GM19455 (cell line): ENCODE results near the gene SLX4.
"Not testable (repeated sequence)": the region's sequence is repeated elsewhere in the genome, so short reads cannot be mapped to it uniquely, and the experiment has no call there.

Source experiments
- ATAC-seq: cut with Tn5 transposase; IDR thresholded peaks from one replicate; pipeline ENCODE4 v1.9.1; 2021; ENCODE audit not compliant: unreplicated experiment

Gene SLX4, protein sequence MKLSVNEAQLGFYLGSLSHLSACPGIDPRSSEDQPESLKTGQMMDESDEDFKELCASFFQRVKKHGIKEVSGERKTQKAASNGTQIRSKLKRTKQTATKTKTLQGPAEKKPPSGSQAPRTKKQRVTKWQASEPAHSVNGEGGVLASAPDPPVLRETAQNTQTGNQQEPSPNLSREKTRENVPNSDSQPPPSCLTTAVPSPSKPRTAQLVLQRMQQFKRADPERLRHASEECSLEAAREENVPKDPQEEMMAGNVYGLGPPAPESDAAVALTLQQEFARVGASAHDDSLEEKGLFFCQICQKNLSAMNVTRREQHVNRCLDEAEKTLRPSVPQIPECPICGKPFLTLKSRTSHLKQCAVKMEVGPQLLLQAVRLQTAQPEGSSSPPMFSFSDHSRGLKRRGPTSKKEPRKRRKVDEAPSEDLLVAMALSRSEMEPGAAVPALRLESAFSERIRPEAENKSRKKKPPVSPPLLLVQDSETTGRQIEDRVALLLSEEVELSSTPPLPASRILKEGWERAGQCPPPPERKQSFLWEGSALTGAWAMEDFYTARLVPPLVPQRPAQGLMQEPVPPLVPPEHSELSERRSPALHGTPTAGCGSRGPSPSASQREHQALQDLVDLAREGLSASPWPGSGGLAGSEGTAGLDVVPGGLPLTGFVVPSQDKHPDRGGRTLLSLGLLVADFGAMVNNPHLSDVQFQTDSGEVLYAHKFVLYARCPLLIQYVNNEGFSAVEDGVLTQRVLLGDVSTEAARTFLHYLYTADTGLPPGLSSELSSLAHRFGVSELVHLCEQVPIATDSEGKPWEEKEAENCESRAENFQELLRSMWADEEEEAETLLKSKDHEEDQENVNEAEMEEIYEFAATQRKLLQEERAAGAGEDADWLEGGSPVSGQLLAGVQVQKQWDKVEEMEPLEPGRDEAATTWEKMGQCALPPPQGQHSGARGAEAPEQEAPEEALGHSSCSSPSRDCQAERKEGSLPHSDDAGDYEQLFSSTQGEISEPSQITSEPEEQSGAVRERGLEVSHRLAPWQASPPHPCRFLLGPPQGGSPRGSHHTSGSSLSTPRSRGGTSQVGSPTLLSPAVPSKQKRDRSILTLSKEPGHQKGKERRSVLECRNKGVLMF (N-terminal part only)

DNA sequence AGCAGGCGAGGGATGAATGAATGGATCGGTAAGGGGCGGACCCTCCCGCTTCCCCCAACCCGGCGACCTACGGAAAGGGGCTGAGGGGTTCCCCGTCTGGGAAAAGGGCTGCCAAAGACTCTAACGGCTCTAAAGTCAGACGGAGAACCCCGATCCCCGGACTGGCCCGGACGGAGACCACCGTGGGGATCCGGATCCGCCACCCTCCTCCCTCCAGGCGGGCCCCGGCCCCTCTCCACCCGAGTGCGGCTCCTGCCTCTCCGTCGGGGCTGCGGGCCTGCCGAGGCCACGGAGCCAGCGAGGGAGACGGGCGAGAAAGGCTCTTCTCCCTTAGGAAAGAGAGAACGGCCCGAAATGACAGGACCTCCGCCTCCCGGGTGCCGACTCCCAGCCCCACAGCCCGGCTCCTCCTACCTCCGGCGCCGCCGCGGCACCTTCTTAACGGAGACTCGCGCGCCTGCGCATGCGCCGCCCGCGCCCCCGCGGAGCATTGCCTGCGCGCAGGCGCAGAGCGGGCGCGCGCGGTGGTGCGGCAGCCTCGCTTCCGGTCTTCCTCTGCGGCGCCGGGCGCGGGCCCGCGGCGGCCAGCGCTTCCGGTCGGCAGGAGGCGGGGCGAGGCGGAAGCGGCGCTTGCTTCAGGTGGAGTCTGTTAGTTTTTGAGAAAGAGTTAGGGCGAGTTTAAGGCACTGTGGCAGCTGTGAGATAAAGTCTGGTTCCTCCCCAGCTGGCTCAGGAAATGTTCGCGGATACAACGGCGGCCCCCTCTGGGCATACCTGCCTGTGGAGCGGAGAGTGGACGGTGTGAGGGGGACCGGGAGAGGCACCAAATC, at the start of gene SLX4:
Gene SLX4 (minus strand): TSS at position 461 of the 830 bp plus-strand sequence. CDS start 2,642 bp downstream, outside the sequence.
- peak; percentile 73 for ATAC-seq

DNA sequence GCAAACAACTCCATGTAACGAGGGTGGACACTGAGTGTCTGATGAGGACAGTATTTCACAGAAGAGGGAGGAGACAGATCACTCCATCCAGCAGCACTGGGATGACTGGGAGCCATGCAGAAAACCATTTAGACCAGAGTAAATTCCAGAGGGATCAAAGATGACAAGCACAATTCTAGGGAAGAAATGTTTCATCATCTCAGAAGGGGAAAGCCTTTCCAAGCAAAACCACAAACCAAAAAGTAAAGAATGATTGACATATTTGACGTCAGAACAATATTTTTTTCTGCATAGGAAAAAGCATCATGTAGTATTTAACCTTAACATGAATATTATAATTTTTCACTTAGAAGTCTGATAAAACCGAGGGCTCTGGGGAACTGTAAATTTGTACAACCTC, 47.8 kb upstream of the SLX4 start:
- no peak for ATAC-seq

DNA sequence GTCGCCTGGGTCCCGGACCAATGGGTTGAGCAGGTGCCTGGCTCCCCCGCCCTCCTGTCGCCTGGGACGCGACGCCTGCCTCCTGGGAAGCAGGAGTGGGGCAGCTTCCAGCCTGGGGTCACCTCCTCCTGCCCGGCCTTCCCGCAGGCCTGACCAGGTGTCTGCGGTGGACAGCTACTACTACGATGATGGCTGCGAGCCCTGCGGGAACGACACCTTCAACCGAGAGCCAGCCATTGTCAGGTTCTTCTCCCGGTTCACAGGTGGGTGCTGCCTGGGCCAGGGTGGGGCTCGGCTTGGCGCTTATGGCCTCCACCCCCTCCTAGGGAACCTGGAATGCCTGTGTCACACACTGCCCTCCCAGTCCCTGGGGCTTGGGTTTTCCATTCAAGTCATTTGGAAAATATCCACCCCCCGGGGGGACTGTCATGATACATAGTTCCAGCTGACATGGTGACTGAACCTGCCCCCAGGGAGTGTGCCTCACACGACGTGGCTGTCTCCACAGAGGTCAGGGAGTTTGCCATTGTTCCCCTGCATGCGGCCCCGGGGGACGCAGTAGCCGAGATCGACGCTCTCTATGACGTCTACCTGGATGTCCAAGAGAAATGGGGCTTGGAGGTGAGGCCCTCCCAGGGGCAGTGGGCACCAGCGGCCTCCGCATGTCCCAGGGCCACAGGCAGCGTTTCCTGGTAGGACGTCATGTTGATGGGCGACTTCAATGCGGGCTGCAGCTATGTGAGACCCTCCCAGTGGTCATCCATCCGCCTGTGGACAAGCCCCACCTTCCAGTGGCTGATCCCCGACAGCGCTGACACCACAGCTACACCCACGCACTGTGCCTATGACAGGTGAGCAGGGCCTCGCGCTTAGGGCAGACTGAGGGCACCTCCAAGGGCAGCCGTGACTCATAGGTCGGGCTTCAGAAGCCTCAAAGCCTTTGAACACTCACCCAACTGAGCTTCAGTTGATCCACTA, 45.4 kb upstream of the SLX4 start:
- no peak for ATAC-seq

DNA sequence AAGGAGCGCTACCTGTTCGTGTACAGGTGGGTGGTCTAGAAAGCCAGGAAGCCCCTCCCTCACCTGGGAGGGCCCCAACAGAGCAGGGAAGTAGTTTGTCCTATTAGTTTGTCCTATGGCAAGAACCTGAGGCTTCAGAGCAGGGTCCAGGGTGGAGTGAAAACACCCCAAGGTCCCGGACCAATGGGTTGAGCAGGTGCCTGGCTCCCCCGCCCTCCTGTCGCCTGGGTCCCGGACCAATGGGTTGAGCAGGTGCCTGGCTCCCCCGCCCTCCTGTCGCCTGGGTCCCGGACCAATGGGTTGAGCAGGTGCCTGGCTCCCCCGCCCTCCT, 44.7 kb upstream of the SLX4 start:
- not testable (repeated sequence) for ATAC-seq

DNA sequence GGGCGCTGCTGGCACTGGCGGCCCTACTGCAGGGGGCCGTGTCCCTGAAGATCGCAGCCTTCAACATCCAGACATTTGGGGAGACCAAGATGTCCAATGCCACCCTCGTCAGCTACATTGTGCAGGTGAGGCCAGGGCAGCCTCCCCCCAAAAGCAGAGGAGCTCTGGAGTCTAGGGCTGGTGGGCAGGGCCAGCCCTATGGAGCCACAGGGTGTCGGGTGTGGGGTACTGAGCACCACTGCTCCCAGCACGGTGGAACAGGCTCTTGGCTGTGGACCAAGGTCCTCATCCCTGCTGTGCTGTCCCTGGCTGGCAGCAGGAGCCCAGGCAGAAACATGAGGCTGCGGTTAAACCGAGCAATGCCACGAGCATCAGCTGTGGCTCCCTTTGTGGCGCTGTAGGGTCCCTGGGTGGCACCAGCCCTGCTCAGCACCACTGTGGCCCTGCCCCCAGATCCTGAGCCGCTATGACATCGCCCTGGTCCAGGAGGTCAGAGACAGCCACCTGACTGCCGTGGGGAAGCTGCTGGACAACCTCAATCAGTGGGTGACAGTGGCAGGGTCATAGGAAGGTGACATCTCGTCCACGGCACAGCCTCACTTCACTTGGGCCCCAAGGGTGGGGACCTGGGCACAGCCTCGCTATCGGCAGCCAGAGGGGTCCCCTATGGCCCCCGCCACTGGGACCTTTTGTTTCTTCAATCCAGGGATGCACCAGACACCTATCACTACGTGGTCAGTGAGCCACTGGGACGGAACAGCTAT, 44.2 kb upstream of the SLX4 start:
- ATAC-seq, result no peak

DNA sequence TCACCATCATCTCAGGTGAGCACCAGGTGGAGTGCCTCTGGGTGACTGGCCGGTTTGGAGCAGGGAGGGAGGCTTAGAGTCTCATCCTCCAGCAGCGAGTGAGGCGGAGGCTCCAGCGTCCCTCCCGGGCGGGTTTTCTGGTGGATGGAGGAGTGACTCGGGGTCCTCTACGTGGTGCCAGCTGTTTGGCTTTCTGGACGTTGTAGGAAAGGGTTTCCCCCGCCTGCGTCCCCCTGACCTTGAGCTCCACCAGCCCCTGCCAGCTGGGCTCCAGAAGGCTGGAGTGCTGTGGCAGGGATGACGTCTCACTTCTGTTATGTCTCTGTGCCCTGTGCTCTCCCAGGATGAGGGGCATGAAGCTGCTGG, 43.6 kb upstream of the SLX4 start:
- ATAC-seq, result no peak

DNA sequence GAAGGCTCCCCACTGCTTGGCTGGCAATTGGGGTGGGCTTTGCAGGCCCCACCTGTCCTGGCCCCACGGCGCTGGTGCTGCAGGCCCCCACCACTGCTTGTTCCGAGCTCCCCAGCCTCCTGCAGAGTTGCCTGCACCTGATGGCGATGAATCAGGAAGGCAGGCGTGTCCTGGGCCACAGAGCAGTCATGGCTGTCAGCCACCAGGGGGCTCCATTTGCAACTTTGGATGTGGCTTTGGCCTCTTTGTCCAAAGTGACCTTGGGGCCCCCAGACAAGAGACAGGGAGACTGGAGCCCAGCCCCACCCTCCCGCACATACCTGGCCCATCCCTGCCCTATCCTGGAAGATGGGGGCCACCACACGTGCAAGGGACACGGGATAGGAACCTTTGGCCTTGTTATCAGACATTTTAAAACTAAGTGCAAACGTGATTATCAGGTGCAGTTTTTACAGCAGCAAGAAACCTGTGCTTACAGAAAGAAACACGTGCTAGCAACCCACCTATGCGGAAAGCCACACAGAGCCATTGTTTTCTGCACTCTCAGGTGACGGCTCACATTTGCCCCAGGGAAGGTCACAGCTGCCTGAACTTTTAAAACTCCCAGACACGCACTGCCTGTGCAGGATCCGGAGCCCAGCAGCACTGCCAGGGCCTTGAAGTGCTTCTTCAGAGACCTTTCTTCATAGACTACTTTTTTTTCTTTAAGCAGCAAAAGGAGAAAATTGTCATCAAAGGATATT, 43.0 kb upstream of the SLX4 start, which contains the start of gene DNASE1:
Gene DNASE1 (plus strand): TSS at position 443 of the 743 bp plus-strand sequence. CDS start 683 bp downstream, outside the sequence.
- ATAC-seq, result no peak

DNA sequence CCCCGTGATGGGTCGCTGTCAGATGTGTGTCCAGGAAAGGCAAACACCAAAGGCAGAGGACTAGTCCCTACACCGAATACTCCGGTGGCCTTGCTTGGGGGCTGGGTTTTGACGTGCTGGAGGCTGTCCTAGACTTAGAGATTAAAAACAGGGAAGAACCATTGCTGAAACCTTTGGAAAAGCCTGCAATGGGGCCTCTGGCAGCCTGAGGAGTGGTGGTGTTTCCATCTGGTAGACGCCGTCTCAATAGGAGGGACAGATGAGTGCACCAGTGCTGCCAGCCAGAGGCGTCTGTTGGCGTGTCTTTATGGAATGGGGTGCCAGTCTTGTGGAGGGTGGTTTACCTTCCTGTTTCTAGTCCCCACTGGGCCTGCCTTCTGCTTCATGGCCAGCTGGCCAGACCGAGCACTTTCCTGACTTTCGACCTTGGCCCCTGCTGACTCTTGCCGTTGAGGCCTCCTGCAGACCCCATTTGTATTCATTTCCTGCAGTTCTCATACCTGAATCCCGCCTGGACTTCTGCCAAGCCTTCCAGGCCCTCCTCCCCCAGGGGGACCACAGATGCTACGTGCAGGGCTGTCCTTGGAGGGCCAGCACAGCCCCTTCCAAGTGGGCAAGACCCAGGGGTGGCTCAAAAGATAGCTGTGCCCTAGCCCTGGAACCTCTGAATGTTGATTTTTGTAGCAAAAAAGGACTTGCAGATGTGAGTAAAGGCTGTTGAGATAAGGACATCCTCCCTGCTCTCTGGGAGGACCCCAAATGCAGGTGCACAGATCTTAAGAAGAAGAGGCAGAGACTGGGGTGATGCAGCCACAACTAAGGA, 41.2 kb upstream of the SLX4 start:
- no peak for ATAC-seq

DNA sequence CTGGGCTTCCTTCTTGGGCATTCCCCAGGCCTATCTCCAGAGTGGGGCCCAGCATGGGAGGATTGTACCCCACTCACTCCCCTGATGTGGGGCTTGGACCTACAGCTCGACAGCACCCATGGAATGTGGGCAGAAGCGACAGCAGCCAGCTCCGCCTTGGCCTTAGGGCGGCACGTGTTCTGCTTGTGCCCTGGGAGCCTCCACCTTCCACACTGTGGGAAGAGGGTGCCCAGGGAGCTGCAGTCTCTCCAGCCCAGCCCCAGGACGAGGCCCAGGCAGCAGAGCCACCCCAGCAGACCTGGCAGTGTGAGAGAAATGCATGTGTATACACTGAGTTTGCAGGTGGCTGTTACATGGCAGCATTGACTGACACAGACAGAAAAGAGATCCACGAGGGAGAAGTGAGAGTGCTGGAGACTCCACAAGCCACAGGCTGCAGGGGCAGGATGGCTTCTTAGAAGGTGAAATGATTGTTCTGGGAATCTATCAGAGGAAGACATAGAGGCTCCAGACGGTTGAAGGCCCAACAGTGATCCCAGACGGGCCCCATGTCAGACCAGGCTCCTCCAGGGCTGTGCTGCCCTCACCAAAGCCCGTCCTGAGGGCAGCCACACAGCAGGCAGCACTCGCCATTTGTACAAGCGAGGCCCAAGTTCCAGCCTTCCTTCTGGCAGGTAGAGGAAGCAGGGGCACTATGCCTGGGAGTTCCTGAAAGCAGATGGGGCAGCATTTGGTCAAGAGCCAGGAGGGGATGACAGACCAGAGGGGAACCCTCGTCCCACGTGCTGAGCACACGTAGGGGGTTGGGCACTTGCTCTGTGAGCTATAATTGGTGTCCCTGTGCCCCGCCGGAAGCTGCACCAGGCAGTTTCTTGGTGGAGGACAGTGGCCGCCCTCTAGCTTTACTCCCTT, 40.3 kb upstream of the SLX4 start:
- ATAC-seq, result no peak

DNA sequence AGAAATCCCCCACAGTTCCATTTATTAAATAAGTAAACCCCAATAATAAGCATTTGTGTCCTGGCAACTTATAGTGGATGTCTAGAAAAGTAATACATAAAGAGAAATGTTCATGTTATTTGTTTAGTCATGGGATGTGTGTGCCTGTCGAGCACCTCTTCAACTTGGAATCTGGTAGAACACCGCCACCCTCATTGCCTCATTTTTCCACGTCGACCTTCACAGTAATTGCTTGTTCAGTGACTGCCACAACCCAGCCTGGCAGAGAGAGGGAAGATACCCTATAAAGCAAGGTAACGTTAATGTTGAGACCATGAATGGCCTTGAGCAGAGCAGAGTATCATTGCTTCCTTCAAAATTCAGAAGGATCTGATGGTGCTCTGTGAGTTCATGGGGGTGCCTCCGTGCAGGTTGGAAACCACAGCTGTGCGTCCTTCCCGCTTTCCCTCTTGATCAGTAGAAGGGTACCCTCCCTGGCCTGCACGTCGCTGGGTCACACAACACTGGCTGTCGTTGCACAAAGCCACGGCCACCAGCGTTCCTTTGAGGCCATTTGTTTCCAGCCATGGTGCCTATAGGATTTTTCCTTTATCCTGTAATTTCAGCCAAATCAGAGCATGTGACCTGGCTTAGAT, 39.3 kb upstream of the SLX4 start:
- no peak for ATAC-seq

DNA sequence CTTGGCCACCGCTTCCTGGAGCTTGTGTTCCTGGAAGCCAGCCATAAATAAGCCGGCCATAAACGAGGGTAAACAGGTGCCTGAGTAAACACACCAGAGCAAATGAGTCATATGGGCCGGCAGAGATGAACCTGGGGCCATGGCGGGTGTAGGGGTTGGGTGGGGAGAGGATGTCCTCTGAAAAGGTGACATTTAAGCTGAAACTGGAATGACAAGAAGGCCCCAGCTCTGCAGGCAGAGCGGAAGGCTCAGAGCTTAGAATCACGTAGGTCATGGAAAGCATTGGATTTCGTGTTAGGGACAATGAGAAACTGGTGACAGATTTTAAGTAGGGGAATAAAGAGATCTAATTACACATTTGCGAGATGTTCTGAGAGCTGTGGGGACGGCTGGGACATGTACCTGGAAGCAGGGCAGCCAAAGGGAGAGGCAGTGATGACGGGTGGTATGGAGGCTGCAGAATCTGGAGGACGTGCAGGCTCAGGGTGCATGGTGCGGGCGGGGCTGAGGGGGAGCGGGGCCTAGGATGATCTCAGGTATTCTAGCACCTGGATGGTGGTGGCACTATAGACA, 35.0 kb upstream of the SLX4 start:
- ATAC-seq, result no peak

DNA sequence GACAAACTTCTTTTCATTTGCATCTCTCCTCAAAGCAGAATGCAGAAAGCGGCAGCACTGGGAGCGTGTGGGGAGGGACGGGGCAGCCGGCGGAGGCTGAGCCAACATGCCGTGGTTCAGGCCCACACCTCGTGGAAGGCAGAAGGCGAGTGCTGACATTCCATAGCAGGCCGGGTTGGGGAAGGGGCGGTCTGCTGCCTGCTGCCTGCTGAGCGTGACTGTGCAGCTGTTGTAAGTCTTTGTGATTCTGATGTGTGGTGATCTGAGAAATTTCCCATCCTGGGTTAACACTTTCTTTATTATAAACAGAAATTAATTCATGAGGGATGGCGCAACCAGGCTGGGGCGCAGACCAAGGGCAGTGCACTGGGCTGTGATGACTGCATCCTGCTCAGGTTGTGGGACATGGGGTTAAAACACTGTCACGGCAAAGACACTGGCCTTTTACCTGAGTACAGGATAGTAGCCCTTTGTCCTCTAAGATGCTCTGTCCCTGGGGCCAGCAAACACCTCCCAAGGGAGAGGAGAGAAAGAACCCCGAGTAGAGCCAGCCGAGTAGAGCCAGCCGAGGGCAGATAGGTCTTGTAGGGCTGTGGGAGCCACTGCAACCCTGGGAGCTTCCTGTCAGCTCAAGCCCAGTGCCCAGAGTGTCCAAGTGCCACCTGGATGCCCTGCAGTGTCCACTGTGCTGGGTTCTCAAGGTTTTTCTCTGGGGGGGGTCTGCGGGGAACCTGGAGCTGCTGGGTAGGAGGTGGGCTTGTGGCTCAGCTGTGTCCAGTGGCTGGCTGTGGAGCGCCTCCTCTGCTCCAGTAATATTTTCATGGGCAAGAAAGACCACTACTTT, 34.3 kb upstream of the SLX4 start:
- no peak for ATAC-seq

DNA sequence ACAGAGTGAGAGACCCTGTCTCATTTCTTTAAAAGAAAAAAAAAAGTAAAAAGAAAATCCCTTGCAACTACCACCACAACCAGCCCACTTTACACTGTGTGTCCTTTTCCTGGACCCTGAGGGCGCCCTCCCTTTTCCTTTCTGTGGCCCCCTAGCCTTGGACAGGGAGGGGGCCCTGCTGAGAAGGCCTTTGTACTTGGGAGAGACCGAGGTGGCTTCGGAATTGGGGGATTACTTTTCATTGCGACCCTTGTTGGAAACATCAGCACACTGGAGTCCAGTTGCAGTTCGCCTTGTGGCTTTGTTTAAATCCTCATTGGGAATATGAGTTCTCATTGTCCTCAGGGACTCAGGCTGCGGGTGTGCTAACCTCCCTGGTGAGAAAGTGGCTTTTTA, 33.7 kb upstream of the SLX4 start:
- no peak for ATAC-seq

DNA sequence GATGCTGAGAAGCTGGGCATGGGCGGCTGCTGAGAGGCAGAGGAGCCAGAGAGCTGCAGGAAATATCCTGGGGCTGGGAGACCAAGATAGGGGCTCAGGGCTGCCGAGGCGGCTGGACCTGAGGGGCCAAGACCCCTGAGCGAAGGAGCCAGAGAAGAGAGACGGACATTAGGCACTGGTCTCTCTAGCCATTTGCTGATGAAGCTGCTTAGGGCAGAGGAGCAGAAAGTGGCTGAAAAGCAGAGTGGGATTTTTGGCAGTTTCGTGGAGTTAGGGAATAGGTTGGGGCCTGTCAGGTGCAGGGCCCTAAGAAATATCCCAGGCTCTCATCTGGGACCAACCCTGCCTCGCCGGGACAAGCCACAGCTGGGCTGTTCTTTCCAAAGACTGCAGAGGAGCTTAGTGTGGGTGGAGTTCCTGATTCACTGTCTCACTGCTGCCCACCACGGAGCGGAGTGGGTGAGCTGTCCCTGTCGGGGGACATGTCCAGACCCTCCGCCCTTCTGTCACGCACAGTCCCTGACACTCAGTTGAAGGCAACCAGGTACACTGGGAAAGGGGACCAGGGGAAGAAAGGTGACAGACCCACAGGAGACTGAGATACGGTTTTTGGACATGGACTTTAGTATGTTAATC, 31.8 kb upstream of the SLX4 start:
- no peak for ATAC-seq
